Duodenal mucosa (tissue), 2 donors: ENCODE measurements around the gene TEX101.
"Not testable (repeated sequence)": the region's sequence is repeated elsewhere in the genome, so short reads cannot be mapped to it uniquely, and the experiment has no call there.

Experiments
- H3K27ac ChIP-seq: one replicate; pipeline ENCODE4 v1.7.0; 2013; ENCODE audit warnings: low read depth, low read length
- H3K27me3 ChIP-seq, 2 donors: one replicate each; pipeline ENCODE4 v1.7.0; 2013; ENCODE audit warnings: low read length in 2 of 2, control low read depth in 1 of 2; ENCODE audit not compliant: insufficient read depth in 2 of 2, control insufficient read depth in 1 of 2
- H3K36me3 ChIP-seq, 2 donors: one replicate each; pipeline ENCODE4 v1.7.0; 2013; ENCODE audit warnings: low read length in 2 of 2, control low read depth in 1 of 2; ENCODE audit not compliant: insufficient read depth in 2 of 2, control insufficient read depth in 1 of 2
- H3K4me1 ChIP-seq, 2 donors: one replicate each; pipeline ENCODE4 v1.7.0; 2013; ENCODE audit warnings: low read length in 2 of 2, control low read depth in 1 of 2; ENCODE audit not compliant: insufficient read depth in 2 of 2, control insufficient read depth in 1 of 2
- H3K4me3 ChIP-seq, 2 donors: one replicate each; pipeline ENCODE4 v1.7.0; 2013; ENCODE audit warnings: low read length in 2 of 2, low read depth in 1 of 2
- H3K9ac ChIP-seq, 2 donors: one replicate each; pipeline ENCODE4 v1.7.0; 2013; ENCODE audit warnings: low read length in 2 of 2, low read depth in 1 of 2
- H3K9me3 ChIP-seq, 2 donors: one replicate each; pipeline ENCODE4 v1.7.0; 2013; ENCODE audit warnings: low read length in 2 of 2, control low read depth in 1 of 2; ENCODE audit not compliant: control insufficient read depth in 1 of 2

Gene TEX101

GRCh38 chr19:43383254-43383653 is 31.4 kb upstream of the TEX101 start:
- not testable (repeated sequence) for H3K4me3 ChIP-seq, H3K4me1 ChIP-seq, H3K27me3 ChIP-seq, H3K27ac ChIP-seq, H3K9me3 ChIP-seq, H3K36me3 ChIP-seq, H3K9ac ChIP-seq

- not testable (repeated sequence) for H3K4me1 ChIP-seq, H3K9ac ChIP-seq, H3K27ac ChIP-seq, H3K36me3 ChIP-seq, H3K9me3 ChIP-seq, H3K27me3 ChIP-seq, H3K4me3 ChIP-seq
Observed at GRCh38 chr19:43383759-43384158, 30.9 kb upstream of the TEX101 start.

GRCh38 chr19:43390903-43391551 is 23.7 kb upstream of the TEX101 start:
- H3K27ac ChIP-seq, H3K9me3 ChIP-seq, H3K4me1 ChIP-seq, H3K9ac ChIP-seq, H3K27me3 ChIP-seq, H3K36me3 ChIP-seq, H3K4me3 ChIP-seq: not testable (repeated sequence)

- H3K9ac ChIP-seq, H3K36me3 ChIP-seq, H3K27me3 ChIP-seq, H3K27ac ChIP-seq, H3K4me3 ChIP-seq, H3K4me1 ChIP-seq, H3K9me3 ChIP-seq: not testable (repeated sequence)
Observed at GRCh38 chr19:43391552-43391935, 23.1 kb upstream of the TEX101 start.

GRCh38 chr19:43393501-43393900 is 21.2 kb upstream of the TEX101 start:
- H3K4me3 ChIP-seq, H3K9ac ChIP-seq, H3K36me3 ChIP-seq, H3K4me1 ChIP-seq, H3K9me3 ChIP-seq, H3K27ac ChIP-seq, H3K27me3 ChIP-seq: not testable (repeated sequence)

- H3K9me3 ChIP-seq: no peaks in the 10 kb centered on the region
- H3K4me1 ChIP-seq: peaks cover 3 to 6% of the 10 kb centered on the region in 2 donors
- peaks cover 0 to 6% of the 10 kb centered on the region in 2 donors for H3K27me3 ChIP-seq
- no peak overlapping the region for H3K27ac ChIP-seq
- no peaks in the 10 kb centered on the region for H3K36me3 ChIP-seq
- H3K9ac ChIP-seq: no peak overlapping the region
- H3K4me3 ChIP-seq: no peak overlapping the region
Observed at GRCh38 chr19:43395561-43395960, 19.1 kb upstream of the TEX101 start.

GRCh38 chr19:43406297-43406696 is 8.4 kb upstream of the TEX101 start:
- Histone ChIP-seq H3K27me3 (no peaks in the 10 kb centered on the region), H3K9ac (no peak overlapping the region), H3K36me3 (no peaks in the 10 kb centered on the region), H3K4me3 (no peak overlapping the region), H3K27ac (no peak overlapping the region), H3K4me1 (no peaks in the 10 kb centered on the region), H3K9me3 (no peaks in the 10 kb centered on the region)

- Histone ChIP-seq H3K27me3 (no peaks in the 10 kb centered on the region), H3K9me3 (peaks cover 0 to 3% of the 10 kb centered on the region in 2 donors)
Observed at GRCh38 chr19:43407416-43408005, 7.2 kb upstream of the TEX101 start.

GRCh38 chr19:43408043-43408442 is 6.6 kb upstream of the TEX101 start:
- no peak overlapping the region for H3K9ac ChIP-seq
- no peaks in the 10 kb centered on the region for H3K36me3 ChIP-seq
- H3K4me3 ChIP-seq: no peak overlapping the region
- no peaks in the 10 kb centered on the region for H3K4me1 ChIP-seq
- peaks cover 0 to 3% of the 10 kb centered on the region in 2 donors for H3K9me3 ChIP-seq
- H3K27ac ChIP-seq: no peak overlapping the region
- no peaks in the 10 kb centered on the region for H3K27me3 ChIP-seq

More at GRCh38 chr19:43407416-43408005, 7.2 kb upstream of the TEX101 start:
- H3K4me1 ChIP-seq: no peaks in the 10 kb centered on the region
- H3K27ac ChIP-seq: no peak overlapping the region
- H3K4me3 ChIP-seq: no peak overlapping the region
- H3K36me3 ChIP-seq: no peaks in the 10 kb centered on the region
- no peak overlapping the region for H3K9ac ChIP-seq

- H3K27ac ChIP-seq: no peak overlapping the region
Observed at GRCh38 chr19:43409415-43409814, 5.3 kb upstream of the TEX101 start.

More at GRCh38 chr19:43409415-43409814, 5.3 kb upstream of the TEX101 start:
- peaks cover 0 to 3% of the 10 kb centered on the region in 2 donors for H3K9me3 ChIP-seq
- H3K27me3 ChIP-seq: no peaks in the 10 kb centered on the region
- H3K9ac ChIP-seq: no peak overlapping the region
- no peaks in the 10 kb centered on the region for H3K4me1 ChIP-seq
- H3K36me3 ChIP-seq: no peaks in the 10 kb centered on the region
- no peak overlapping the region for H3K4me3 ChIP-seq
